NCI-H526 treated with DMSO at 0.1 percent for 48 hours (cell line): ENCODE data around the gene FAM216B.

ENCODE experiments used
- DNase-seq: peaks from one replicate; lab custom pipeline; 2025; lab: John Stamatoyannopoulos, UW

The FAM216B gene

GRCh38 chr13:42781352-42781751 lies at the start of gene FAM216B:
Gene FAM216B (plus strand): TSS chr13:42781584. CDS start chr13:42784068, 2,484 bp downstream.
- no peak for DNase-seq

- DNase-seq = no peak
These were observed 49.3 kb upstream of the FAM216B start for GRCh38 chr13:42732073-42732472.

- DNase-seq = no peak
These were observed 48.3 kb upstream of the FAM216B start for GRCh38 chr13:42733046-42733445.

- DNase-seq = no peak
These were observed 46.4 kb upstream of the FAM216B start for GRCh38 chr13:42735010-42735409.

- no peak for DNase-seq
These were observed 40.6 kb upstream of the FAM216B start for GRCh38 chr13:42740753-42741152.

- no peak for DNase-seq
These were observed 39.5 kb upstream of the FAM216B start for GRCh38 chr13:42741914-42742313.

- no peak for DNase-seq
These were observed 35.7 kb upstream of the FAM216B start for GRCh38 chr13:42745655-42746054.

GRCh38 chr13:42746866-42747265 lies 34.5 kb upstream of the FAM216B start:
- no peak for DNase-seq

GRCh38 chr13:42747399-42747873 lies 33.9 kb upstream of the FAM216B start:
- DNase-seq = no peak

- no peak for DNase-seq
These were observed 30.6 kb upstream of the FAM216B start for GRCh38 chr13:42750794-42751193.

- DNase-seq = no peak
These were observed 29.7 kb upstream of the FAM216B start for GRCh38 chr13:42751693-42752092.

GRCh38 chr13:42752731-42753130 lies 28.7 kb upstream of the FAM216B start:
- DNase-seq = no peak

GRCh38 chr13:42753697-42754096 lies 27.7 kb upstream of the FAM216B start:
- DNase-seq = no peak

GRCh38 chr13:42754801-42755510 lies 26.4 kb upstream of the FAM216B start:
- DNase-seq = no peak

- DNase-seq = no peak
These were observed 23.5 kb upstream of the FAM216B start for GRCh38 chr13:42757678-42758420.

- no peak for DNase-seq
These were observed 22.9 kb upstream of the FAM216B start for GRCh38 chr13:42758515-42758914.

- no peak for DNase-seq
These were observed 20.4 kb upstream of the FAM216B start for GRCh38 chr13:42760951-42761350.

GRCh38 chr13:42762251-42762650 lies 19.1 kb upstream of the FAM216B start:
- DNase-seq = no peak

GRCh38 chr13:42762917-42763316 lies 18.5 kb upstream of the FAM216B start:
- DNase-seq = no peak

GRCh38 chr13:42766016-42766415 lies 15.4 kb upstream of the FAM216B start:
- no peak for DNase-seq

GRCh38 chr13:42769650-42770049 lies 11.7 kb upstream of the FAM216B start:
- DNase-seq = no peak

- peak; percentile 49 for DNase-seq
These were observed 4.8 kb upstream of the FAM216B start for GRCh38 chr13:42776558-42776957.

GRCh38 chr13:42777467-42777866 lies 3.9 kb upstream of the FAM216B start:
- peak; percentile 79 for DNase-seq
